IPS DF 4.7 (cell line): ENCODE data around the gene PIK3C2A.
"Not testable (repeated sequence)": the region's sequence is repeated elsewhere in the genome, so short reads cannot be mapped to it uniquely, and the experiment has no call there.

Experiments
- DNase-seq: peaks from one replicate; pipeline ENCODE4 v3.0.0-alpha.2; 2013; ENCODE audit warnings: low spot score; ENCODE audit errors: extremely low read depth

Gene PIK3C2A

GRCh38 chr11:17207317-17208256, at the start of gene PIK3C2A:
TSS of gene PIK3C2A (minus strand) at chr11:17207986. CDS start at chr11:17169741, 38,245 bp downstream.
- peak; percentile 68 for DNase-seq

- DNase-seq = no peak
These were observed 49.4 kb upstream of the PIK3C2A start for GRCh38 chr11:17257196-17257595.

GRCh38 chr11:17256512-17256911, 48.7 kb upstream of the PIK3C2A start:
- DNase-seq = no peak

GRCh38 chr11:17252704-17253103, 44.9 kb upstream of the PIK3C2A start:
- DNase-seq = no peak

- DNase-seq = no peak
These were observed 43.0 kb upstream of the PIK3C2A start for GRCh38 chr11:17250561-17251350.

- DNase-seq = no peak
These were observed 36.3 kb upstream of the PIK3C2A start for GRCh38 chr11:17244046-17244445.

- DNase-seq = not testable (repeated sequence)
These were observed 35.2 kb upstream of the PIK3C2A start for GRCh38 chr11:17242954-17243353.

- DNase-seq = no peak
These were observed 33.0 kb upstream of the PIK3C2A start for GRCh38 chr11:17240780-17241179.

GRCh38 chr11:17239927-17240326, 32.1 kb upstream of the PIK3C2A start:
- not testable (repeated sequence) for DNase-seq

GRCh38 chr11:17238377-17238776, 30.6 kb upstream of the PIK3C2A start:
- DNase-seq = no peak

- no peak for DNase-seq
These were observed 25.3 kb upstream of the PIK3C2A start for GRCh38 chr11:17233101-17233500.

GRCh38 chr11:17230867-17231851, 23.4 kb upstream of the PIK3C2A start:
- DNase-seq = no peak

- DNase-seq = no peak
These were observed 21.8 kb upstream of the PIK3C2A start for GRCh38 chr11:17229481-17230152.

GRCh38 chr11:17228186-17228925, 20.6 kb upstream of the PIK3C2A start:
- DNase-seq = not testable (repeated sequence)

- DNase-seq = no peak
These were observed 16.9 kb upstream of the PIK3C2A start for GRCh38 chr11:17224727-17225126.

GRCh38 chr11:17221968-17222367, 14.2 kb upstream of the PIK3C2A start:
- DNase-seq = no peak

- DNase-seq = no peak
These were observed 11.2 kb upstream of the PIK3C2A start for GRCh38 chr11:17219016-17219415.

- DNase-seq = no peak
These were observed 10.6 kb upstream of the PIK3C2A start for GRCh38 chr11:17218403-17218802.

- DNase-seq = no peak
These were observed 9.6 kb upstream of the PIK3C2A start for GRCh38 chr11:17217401-17217800.

GRCh38 chr11:17214338-17214737, 6.6 kb upstream of the PIK3C2A start:
- DNase-seq = no peak
